ENCODE data around the gene PGAP2.
"Not testable (repeated sequence)": the region's sequence is repeated elsewhere in the genome, so short reads cannot be mapped to it uniquely, and the experiment has no call there.

The PGAP2 gene

DNA sequence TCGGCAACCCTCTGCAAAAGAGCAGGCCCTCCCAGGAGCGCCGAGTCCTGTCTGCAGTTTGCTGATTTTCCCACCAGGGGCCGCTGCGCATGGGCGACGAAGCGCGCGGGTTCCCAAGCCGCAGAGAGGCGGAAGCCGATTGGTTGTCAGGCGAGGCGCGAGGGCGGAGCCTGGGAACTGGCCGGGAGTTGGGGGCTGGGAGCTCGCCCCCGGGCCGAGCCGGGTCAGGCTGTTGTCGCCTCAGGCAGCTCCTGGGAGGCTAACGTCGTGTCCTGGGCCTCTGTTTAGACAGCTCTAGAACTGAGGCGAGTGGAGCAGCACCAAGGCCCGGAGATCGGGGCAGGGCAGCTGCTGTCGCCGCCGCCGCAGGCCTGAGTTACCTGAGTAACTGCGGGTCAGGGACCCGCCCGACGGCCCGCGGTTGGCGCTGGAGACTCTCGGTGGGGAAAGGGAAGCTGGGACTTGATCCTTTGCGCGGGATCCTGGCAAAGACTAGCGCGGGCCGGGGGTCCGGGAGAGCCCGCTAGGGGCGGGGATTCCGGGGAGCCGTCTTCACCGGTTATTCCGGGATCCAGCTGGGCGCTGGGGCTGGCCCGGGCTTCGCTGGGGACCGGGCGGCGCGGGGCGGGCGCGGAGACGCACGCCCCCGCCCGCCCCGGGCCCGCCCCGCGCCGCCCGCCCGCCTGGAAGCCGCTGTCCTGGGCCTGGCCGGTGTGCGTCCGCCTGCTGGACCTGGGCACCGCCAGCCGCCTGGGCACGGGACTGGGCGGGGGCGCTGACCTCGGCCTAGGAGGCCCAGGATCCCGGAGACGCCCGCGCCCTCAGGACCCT, 46.8 kb downstream of the PGAP2 start, which contains the start of gene STIM1:
TSS of gene STIM1 (plus strand) at position 688 of the 831 bp plus-strand sequence. CDS start 607 bp downstream, outside the sequence.
- DNase-seq (ENCODE audit: low spot score) = peak; percentile 90

GRCh38 chr11:3855808-3856491, 47.6 kb downstream of the PGAP2 start:
- DNase-seq (ENCODE audit: low spot score) = no peak

GRCh38 chr11:3856856-3857553, 48.6 kb downstream of the PGAP2 start:
- DNase-seq (ENCODE audit: low spot score) = no peak

DNA sequence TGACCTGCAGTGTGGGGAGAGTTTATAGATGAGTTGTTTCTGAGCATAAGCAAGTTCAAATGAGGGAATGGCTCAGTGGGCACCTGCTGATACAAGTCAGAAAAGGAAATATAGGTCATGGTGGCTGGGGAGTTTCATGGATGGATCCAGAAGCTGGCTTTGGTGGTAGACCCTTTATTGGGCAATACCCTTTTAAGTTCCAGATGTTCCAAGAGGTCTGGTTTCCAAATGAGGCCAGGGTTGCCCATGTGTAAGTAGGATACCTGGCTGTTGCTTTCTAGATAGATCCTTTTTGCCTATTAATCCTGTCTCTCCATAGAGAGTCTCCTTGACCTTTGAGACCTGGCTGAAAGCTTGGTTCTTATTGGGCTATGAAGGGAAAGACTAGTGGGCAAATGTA, 49.3 kb downstream of the PGAP2 start:
- no peak for DNase-seq (ENCODE audit: low spot score)

DNA sequence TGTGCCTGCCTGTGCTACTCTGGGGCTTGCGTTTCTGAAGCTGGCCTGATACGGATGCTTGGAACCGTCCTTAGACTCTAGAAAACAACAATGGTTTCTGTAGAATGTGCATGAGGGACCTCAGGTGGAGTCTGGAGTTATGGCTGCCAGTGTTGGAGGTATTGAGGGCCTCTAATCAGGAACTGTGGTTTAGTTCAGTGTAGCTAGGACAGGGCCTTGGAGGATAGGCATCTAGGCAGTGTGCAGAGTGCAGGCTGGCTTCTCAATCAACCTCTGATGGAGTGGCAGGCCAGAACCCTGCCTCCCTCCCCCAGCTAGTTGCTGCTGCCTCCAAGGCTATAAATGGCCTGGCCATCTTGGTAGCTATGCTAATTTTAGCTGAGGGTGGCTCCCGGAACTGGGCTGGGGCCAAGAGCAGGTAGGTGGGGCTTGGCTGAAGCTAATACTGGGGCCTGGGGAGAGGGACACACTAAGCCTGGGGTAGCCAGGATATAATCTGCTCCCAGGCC, 51.1 kb downstream of the PGAP2 start:
- no peak for DNase-seq (ENCODE audit: low spot score)

DNA sequence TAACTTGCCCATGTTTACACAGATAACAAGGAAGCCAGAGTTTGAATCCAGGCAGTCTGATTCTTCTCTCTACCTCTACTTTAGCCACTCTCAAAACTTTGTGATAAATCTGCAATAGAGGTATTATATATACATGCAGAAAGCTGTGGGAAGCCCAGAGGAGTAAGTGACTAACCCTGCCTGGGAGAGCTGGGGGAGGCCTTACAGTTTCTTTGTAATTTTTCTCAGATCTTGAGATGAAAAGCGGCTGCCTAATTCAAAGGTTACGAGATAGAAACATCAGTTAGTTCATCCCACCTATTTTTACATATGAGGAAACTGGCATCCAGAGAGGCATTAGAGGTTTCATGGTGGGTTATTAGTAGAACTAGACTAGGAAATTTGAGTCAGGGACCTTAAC, 52.0 kb downstream of the PGAP2 start:
- DNase-seq (ENCODE audit: low spot score) = no peak

- DNase-seq (ENCODE audit: low spot score) = not testable (repeated sequence)
Observed at GRCh38 chr11:3860898-3861393, 52.6 kb downstream of the PGAP2 start.

DNA sequence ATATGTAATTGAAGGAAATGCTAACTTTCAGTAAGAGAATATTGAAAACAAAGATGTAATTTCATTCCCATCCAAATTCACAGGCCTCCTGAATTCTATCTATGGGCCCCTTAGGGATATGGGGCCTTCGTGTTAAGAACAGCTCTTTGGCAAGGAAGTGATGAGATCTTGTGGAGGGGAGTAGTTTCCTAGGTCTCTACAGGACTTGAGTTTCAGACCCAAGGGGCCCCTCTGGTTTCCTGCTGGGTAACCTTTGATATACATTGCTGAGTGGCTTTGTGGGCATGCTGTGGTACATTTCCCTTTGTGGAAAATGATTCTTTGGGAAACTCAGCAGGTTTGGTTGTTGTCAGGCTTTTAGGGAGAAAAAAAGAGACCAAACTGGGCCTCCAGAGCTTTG, 53.3 kb downstream of the PGAP2 start:
- DNase-seq (ENCODE audit: low spot score) = no peak

DNA sequence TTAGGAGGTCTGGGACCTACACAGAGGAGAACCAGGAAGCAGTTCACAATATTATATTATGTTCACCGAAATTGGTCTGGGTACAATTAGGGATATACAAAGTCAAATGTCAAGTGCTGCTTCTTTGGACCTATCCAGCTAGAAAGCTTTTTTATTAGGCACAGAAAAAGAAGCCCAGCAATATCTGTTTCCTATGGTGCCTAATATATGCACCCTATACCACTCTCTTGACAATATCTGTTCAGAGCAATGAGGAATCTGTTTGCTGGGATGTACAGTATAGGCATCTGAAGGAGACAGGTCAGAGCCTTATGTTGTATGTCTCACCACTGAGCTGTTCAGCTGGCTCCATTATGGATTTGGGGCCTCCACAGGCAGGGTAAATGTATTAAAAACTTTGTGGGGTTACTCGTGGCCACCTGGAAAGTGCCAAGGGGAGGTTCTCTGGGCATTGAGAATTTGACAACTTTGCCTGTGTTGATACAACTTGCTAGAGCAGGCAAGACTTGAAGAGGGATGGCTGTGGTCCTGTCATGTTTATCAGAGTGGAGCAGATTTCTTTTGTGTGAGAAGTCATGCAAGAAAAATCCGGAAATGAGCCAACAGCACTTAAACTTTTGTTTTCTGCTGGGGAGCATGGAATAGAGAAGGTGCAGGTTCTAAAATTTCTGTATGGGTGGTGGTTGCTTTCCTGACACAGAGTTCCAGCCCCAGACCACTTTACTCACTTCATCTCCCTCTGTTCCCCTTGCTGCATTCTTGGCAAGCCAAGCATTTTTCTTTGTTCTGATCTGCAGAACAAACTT, 57.2 kb downstream of the PGAP2 start:
- DNase-seq (ENCODE audit: low spot score) = no peak

DNA sequence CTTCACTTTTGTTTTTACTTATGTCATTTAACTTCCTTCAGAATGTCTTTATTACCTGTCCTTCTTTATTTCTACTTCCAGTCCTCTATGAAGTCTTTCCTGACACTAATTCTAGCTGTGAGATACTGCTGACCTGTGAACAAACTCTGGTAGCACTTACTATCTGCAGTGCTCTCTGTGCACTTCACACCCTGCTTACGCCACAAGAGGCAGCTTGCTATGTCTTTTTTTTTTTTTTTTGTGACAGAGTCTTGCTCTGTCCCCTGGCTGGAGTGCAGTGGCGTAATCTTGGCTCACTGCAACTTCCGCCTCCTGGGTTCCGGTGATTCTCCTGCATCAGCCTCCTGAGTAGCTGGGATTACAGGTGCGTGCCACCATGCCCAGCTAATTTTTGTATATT, 57.8 kb downstream of the PGAP2 start:
- DNase-seq (ENCODE audit: low spot score) = no peak

GRCh38 chr11:3866836-3867208, 58.5 kb downstream of the PGAP2 start:
- DNase-seq (ENCODE audit: low spot score) = no peak

GRCh38 chr11:3867209-3868091, 59.1 kb downstream of the PGAP2 start:
- no peak for DNase-seq (ENCODE audit: low spot score)

DNA sequence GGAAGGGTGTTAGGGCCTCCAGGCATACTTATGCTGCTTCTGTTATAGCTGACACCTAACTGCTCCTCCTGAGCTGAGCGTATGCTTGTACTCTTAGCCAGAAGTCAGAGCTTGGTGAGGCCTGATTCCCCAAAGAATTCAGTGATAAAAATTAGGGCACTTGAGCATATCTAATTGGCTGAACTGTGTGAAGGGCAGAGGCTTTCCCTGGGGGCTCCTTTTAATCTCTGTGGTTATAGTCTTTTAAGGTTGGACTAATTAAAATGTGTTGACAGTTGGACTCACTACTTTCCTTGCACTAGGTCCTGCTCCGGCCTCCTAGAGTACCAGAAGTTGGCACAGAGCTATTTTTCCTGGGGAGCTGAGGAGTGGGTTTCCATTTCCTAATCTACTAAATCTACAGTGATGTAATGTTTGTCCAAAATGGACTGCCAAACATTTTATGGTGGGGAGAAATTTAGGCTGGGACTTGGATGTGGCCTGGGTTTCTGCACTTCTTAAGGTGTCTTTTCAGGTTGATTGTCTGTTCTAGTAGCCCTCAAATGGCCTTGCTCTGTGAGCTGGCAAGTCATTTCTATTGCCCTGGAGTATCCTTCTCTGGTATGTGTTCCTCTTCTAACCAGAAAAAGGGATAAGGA, 65.5 kb downstream of the PGAP2 start:
- no peak for DNase-seq (ENCODE audit: low spot score)

Data from pons (tissue), 1 donor.